ENCODE data around the gene TUBB2A. TPM values are rescaled to one million over a fixed set of nuclear protein-coding genes. Genes with fewer than 3 reads are reported as not detected.

Gene TUBB2A
- total RNA-seq, 1 donor from 2014 or later, result 401 TPM

GRCh38 chr6:3152689-3153088, 4.7 kb downstream of the TUBB2A start:
- no peaks in the 10 kb centered on the region for H3K9me3 Mint-ChIP-seq (ENCODE audit: unreplicated experiment)
- H3K36me3 Mint-ChIP-seq (ENCODE audit: low read depth, unreplicated experiment), result peaks cover 37% of the 10 kb centered on the region
- H2AFZ ChIP-seq (ENCODE audit: low read depth, low read length), result no peak overlapping the region
- no peak overlapping the region for H3K4me2 ChIP-seq (ENCODE audit: low read length)
- H4K20me1 ChIP-seq (ENCODE audit: insufficient read depth, low read length), result peaks cover 43% of the 10 kb centered on the region
- no peak overlapping the region for H3K27ac ChIP-seq (ENCODE audit: low read depth, low read length)
- DNase-seq (ENCODE audit: low read depth) (no peak), FAIRE-seq (no peak)
- H3K27me3 ChIP-seq (ENCODE audit: insufficient read depth, low read length), result no peaks in the 10 kb centered on the region
- H3K27ac Mint-ChIP-seq (ENCODE audit: unreplicated experiment), result no peak overlapping the region
- H3K4me3 ChIP-seq (ENCODE audit: insufficient read depth, low read depth, low read length), result no peak overlapping the region
- H3K79me2 ChIP-seq (ENCODE audit: insufficient read depth, low read length), result peaks cover 21% of the 10 kb centered on the region
- H3K36me3 ChIP-seq (ENCODE audit: insufficient read depth, low read length), result peaks cover 27% of the 10 kb centered on the region
- no peaks in the 10 kb centered on the region for H3K27me3 Mint-ChIP-seq (ENCODE audit: low read depth, unreplicated experiment)
- H3K9me3 ChIP-seq (ENCODE audit: insufficient read depth, low read depth, low read length), result no peaks in the 10 kb centered on the region
- H3K4me1 Mint-ChIP-seq (ENCODE audit: low read depth, unreplicated experiment), result peaks cover 15% of the 10 kb centered on the region
- H3K9ac ChIP-seq (ENCODE audit: low read length), result no peak overlapping the region
- TF ChIP-seq EZH2 (IDR thresholded peaks at IDR 0.05; ENCODE audit: insufficient read depth, low read length) (no peak), CTCF (IDR thresholded peaks at IDR 0.05; ENCODE audit: insufficient read depth, low read depth, low read length) (no peak)
- H3K4me3 Mint-ChIP-seq (ENCODE audit: unreplicated experiment), result no peak overlapping the region
- H3K4me1 ChIP-seq (ENCODE audit: insufficient read depth, low read length), result peaks cover 4% of the 10 kb centered on the region

GRCh38 chr6:3151691-3152090, 5.7 kb downstream of the TUBB2A start:
- Histone ChIP-seq H3K4me2 (ENCODE audit: low read length) (no peak overlapping the region), H3K27me3 (ENCODE audit: insufficient read depth, low read length) (no peaks in the 10 kb centered on the region), H3K36me3 (ENCODE audit: insufficient read depth, low read length) (peaks cover 29% of the 10 kb centered on the region), H3K9ac (ENCODE audit: low read length) (no peak overlapping the region), H3K4me1 (ENCODE audit: insufficient read depth, low read length) (peaks cover 4% of the 10 kb centered on the region), H2AFZ (ENCODE audit: low read depth, low read length) (no peak overlapping the region), H3K79me2 (ENCODE audit: insufficient read depth, low read length) (peaks cover 15% of the 10 kb centered on the region), H3K4me3 (ENCODE audit: insufficient read depth, low read depth, low read length) (no peak overlapping the region), H4K20me1 (ENCODE audit: insufficient read depth, low read length) (peaks cover 39% of the 10 kb centered on the region), H3K27ac (ENCODE audit: low read depth, low read length) (no peak overlapping the region), H3K9me3 (ENCODE audit: insufficient read depth, low read depth, low read length) (no peaks in the 10 kb centered on the region)
- H3K4me3 Mint-ChIP-seq (ENCODE audit: unreplicated experiment), result no peak overlapping the region
- H3K9me3 Mint-ChIP-seq (ENCODE audit: unreplicated experiment), result no peaks in the 10 kb centered on the region
- no peak for FAIRE-seq
- peaks cover 45% of the 10 kb centered on the region for H3K36me3 Mint-ChIP-seq (ENCODE audit: low read depth, unreplicated experiment)
- no peaks in the 10 kb centered on the region for H3K27me3 Mint-ChIP-seq (ENCODE audit: low read depth, unreplicated experiment)
- DNase-seq (ENCODE audit: low read depth), result no peak
- H3K27ac Mint-ChIP-seq (ENCODE audit: unreplicated experiment), result no peak overlapping the region
- TF ChIP-seq EZH2 (IDR thresholded peaks at IDR 0.05; ENCODE audit: insufficient read depth, low read length) (no peak), CTCF (IDR thresholded peaks at IDR 0.05; ENCODE audit: insufficient read depth, low read depth, low read length) (no peak)
- H3K4me1 Mint-ChIP-seq (ENCODE audit: low read depth, unreplicated experiment), result peaks cover 15% of the 10 kb centered on the region

GRCh38 chr6:3147914-3148757, 9.2 kb downstream of the TUBB2A start:
- Histone ChIP-seq H3K9me3 (ENCODE audit: insufficient read depth, low read depth, low read length) (no peaks in the 10 kb centered on the region), H4K20me1 (ENCODE audit: insufficient read depth, low read length) (peaks cover 14% of the 10 kb centered on the region), H3K4me2 (ENCODE audit: low read length) (no peak overlapping the region), H3K36me3 (ENCODE audit: insufficient read depth, low read length) (peaks cover 13% of the 10 kb centered on the region), H3K4me1 (ENCODE audit: insufficient read depth, low read length) (no peaks in the 10 kb centered on the region), H2AFZ (ENCODE audit: low read depth, low read length) (no peak overlapping the region), H3K9ac (ENCODE audit: low read length) (no peak overlapping the region), H3K4me3 (ENCODE audit: insufficient read depth, low read depth, low read length) (no peak overlapping the region), H3K27ac (ENCODE audit: low read depth, low read length) (no peak overlapping the region), H3K79me2 (ENCODE audit: insufficient read depth, low read length) (no peaks in the 10 kb centered on the region), H3K27me3 (ENCODE audit: insufficient read depth, low read length) (no peaks in the 10 kb centered on the region)
- H3K27ac Mint-ChIP-seq (ENCODE audit: unreplicated experiment), result no peak overlapping the region
- no peaks in the 10 kb centered on the region for H3K27me3 Mint-ChIP-seq (ENCODE audit: low read depth, unreplicated experiment)
- H3K4me3 Mint-ChIP-seq (ENCODE audit: unreplicated experiment), result no peak overlapping the region
- peaks cover 2% of the 10 kb centered on the region for H3K4me1 Mint-ChIP-seq (ENCODE audit: low read depth, unreplicated experiment)
- FAIRE-seq (no peak), DNase-seq (ENCODE audit: low read depth) (no peak)
- TF ChIP-seq EZH2 (IDR thresholded peaks at IDR 0.05; ENCODE audit: insufficient read depth, low read length) (no peak), CTCF (IDR thresholded peaks at IDR 0.05; ENCODE audit: insufficient read depth, low read depth, low read length) (no peak)
- H3K9me3 Mint-ChIP-seq (ENCODE audit: unreplicated experiment), result peaks cover 1% of the 10 kb centered on the region
- H3K36me3 Mint-ChIP-seq (ENCODE audit: low read depth, unreplicated experiment), result peaks cover 41% of the 10 kb centered on the region

All from astrocyte (in vitro differentiated cells and primary cell).